Superior temporal gyrus (tissue), 1 donor: Measurements from ENCODE around the gene RP2.

ENCODE experiments used
- DNase-seq: peaks from one replicate; pipeline ENCODE4 v3.0.0-alpha.2; 2016; ENCODE audit errors: extremely low spot score

Gene RP2

DNA sequence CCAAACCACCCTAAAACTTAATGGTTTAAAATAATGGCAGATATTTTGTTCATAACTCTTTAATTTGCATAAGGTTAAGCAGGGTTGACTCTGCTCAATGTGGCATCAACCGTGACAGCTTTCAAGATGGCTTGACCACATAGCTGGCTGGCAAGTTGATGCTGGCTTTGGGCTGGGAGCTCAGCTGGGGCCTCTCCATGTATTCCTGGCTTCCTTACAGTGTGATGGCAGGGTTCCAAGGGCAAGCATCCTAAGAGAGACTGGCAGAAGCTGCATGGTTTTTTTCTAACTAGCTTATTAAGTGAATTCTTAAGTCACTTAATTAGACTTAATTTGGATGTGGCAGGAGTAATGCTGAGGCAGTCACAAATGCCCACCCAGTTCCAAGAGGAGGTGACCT, 4.5 kb downstream of the RP2 start:
- DNase-seq = peak; percentile 13

DNA sequence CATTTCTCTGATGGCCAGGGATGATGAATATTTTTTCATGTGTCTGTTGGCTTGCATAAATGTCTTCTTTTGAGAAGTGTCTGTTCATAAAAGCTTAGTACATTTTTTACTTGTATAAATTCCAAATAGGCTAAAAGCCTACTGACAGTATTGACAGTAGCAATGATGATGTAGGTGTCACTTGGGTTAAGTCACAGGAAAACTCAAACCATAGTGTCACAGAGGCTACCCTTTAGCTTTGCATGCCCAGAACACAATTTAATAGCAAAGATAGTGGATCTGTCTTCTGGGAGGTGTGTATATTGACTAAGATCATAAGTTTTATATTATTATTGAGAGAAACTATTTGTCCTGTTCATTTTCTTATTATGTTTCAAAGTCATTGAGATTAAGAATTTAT, 8.1 kb downstream of the RP2 start:
- no peak for DNase-seq

DNA sequence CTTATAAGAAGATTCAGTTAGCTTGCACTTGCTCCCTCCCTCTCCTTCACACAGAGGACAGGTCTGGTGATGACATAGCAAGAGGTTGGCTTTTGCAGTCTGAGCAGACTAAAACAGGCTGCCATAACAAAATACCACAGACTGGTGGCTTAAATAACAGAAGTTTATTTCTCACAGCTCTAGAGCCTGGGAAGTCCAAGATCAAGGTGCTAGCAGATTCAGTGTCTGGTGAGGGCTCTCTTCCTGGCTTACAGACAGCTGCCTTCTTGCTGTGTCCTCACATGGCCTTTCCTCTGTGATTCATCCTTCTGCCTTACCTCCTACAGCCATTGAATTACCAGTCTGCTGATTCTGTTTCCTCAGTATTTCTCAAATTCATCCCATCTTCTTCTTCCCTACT, 13.1 kb downstream of the RP2 start:
- DNase-seq = no peak

DNA sequence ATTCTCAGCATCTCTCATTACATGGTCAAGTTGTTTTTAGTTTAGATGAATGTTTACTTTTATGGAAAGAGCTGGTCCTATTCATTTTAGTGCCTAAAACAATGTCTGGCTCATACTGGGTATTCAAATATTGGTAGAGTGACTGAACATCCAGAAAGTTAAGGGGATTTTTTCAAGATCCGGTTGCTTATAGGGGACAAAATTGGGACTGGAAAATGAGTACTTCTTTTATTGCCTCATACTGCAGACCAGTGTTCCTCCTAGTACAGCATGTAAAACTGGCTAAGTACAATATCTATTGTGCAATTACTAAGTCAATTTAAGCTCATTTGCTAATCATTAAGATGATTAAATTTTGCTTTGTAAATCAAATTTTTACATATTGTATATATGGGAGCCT, 13.9 kb downstream of the RP2 start:
- DNase-seq = no peak

DNA sequence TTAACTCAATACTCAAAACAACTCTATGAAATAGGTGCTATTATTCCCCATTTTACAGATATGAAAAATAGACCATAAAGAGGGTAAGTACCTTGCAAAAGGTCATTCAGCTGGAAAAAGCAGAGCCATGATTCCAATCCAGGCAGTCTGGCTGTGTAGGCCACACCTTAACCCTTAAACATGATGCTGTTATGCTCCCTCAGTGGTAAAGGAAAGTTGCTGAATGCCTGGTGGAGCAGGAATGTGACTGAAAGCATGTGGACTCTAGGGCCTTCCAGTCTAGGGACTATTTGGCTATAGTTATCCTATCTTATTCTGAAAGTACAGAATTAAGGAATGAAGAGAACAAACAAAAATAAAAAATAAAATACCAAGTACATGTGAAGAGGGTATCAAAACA, 19.6 kb downstream of the RP2 start:
- DNase-seq = no peak

DNA sequence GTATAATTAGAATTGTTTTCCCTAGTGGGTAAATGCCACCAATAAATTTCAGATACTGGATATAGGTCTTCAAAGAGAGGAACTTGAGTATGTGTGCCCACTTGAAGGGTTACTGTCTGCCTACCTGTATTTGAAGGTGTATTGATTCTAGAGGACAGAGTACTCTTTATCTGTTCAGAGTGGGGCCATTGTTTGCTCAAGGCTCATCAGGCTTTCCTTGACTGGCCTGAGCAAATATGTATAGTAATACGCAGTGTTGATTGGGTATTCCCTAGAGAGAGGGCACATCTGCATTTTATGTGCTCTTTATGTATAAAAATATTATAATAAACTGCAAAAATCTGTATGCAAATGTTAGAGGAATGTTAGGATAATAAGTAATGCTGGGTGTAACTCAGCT, 23.7 kb downstream of the RP2 start:
- DNase-seq = no peak

DNA sequence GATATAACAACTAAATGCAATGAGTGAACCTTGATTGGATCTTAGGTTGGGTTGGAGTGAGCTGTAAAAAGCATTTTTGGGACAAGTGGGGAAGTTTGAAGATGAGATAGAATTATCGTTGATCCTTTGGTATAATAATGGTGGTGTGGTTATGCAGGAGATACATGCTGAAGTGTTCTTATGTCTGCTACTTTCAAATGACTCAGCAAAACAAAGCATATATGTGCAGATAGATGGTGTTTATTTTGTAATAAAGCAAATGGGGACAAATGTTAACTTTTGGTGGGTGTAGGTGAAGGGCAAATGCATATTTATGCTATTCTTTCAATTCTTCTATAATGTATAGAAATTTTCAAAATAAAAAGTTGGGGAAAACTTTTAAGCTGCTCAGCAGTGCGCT, 26.2 kb downstream of the RP2 start:
- no peak for DNase-seq

DNA sequence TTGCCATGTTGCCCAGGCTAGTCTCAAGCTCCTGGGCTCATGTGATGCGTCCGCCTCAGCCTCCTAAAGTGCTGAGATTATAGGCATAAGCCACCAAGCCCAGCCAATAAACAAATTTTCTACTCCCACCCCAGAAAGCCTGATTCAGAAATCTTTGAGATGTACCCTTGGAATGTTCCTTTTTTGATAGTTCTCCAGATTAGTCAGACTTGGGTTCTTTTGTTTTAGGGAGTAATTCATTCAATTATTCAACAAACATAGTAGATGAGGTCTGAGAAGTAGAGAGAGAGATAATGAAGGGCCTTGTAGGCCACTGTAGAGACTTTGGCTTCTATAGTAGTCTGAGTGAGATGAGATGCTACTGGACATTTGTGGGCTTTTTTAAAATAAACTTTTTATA, 27.8 kb downstream of the RP2 start:
- no peak for DNase-seq

DNA sequence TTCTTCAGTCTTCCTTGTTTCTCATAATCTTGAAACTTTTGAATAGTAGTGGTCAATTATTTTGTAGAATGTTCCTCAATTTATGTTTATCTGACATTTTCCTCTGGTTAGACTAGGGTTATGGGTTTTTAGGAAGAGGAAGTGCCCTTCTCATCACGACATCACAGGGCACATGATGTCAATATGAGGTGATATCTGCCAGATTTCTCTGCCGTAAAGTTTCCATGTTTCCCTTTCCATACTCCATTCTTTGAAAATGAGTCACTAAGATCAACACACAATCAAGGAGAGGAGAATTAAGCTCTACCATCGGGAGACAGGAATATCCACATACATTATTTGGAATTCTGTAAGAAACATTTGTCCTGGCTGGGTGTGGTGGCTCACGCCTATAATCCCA, 28.4 kb downstream of the RP2 start:
- DNase-seq = no peak

DNA sequence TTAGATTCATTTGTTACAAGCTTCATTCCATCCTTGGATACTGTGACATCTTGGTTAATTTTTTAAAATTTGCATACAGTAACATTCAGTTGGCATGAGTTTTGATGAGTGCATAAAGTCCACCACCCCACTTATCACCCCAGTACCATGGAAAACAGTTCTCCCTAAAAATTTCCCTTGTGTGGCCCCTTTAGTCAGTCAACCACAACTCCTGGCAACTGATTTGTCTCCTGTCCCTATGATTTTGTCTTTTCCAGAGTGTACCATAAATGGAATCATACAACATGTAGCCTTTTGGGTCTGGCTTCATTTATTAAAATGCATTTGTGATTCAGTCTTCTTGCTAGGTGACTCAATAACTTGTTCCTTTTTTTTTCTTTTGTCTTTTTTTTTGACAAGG, 29.9 kb downstream of the RP2 start:
- DNase-seq = no peak

DNA sequence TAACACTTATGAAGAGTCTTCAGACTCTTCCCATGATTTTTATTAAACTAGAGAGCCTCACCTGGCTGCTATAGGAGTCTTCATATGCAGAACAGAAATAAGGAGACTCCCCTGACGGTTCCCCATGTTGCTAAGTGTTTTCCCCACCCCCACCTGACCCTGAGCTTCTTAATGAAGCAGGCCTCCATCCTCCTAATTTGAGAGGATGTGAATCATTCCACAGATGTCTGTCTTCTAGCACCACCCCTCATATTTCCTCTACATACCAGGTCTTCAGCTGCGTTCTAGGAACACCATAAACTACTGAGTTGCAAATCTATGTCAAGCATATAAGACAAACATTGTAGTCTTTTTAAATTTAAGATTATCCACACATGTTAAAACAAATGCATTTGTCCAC, 36.9 kb downstream of the RP2 start:
- DNase-seq = no peak

DNA sequence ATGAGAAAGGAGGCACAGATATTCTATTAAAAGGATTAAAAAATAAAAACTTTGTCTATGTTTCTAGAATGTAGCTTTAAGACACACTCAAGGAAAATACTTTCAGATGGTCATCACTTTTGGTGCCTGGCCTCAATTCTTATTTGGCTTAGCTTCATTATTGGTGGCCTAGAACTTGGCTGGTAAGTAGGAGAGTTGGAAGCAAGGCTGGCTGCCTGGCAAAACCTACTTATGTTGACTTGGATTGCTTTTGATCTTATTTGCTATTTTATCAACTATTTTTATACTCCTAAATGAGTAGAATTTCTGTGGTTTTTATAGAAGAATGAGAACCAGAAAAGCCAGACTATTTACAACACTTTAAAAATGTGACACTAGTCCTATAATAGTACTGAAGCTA, 40.1 kb downstream of the RP2 start:
- peak; percentile 7 for DNase-seq

DNA sequence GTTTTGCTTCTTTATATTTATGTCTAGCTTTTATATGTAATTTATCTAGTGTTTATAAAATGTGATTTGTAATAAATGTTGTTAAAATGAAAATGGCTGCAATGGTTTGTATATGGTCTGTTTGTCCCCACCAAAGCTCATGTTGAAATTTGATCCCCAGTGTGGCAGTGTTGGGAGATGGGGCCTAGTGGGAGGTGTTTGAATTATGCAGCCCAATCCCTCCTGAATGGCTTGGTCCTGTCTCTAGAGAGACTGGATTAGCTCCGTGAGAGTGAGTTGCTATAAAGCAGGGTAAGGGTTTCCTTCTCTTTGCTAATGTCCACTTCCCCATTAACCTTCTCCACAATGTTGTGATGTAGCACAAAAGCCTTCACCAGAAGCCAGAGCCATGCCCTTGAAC, 45.4 kb downstream of the RP2 start:
- no peak for DNase-seq

DNA sequence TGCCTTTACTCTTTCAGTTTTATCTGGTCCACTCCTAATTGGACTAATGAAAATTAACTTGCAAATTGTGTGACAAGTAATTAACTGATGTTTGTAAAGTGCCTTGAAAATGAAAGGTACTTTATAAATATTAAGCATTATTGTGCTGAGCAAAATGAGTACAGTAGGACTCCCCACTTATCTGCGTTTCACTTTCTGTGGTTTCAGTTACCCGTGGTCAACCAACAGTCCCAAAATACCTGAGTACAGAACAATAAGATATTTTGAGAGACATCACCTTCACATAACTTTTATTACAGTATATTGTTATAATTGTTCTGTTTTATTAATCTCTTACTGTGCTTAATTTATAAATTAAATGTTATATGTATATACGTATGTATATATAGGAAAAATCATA, 48.0 kb downstream of the RP2 start:
- no peak for DNase-seq

DNA sequence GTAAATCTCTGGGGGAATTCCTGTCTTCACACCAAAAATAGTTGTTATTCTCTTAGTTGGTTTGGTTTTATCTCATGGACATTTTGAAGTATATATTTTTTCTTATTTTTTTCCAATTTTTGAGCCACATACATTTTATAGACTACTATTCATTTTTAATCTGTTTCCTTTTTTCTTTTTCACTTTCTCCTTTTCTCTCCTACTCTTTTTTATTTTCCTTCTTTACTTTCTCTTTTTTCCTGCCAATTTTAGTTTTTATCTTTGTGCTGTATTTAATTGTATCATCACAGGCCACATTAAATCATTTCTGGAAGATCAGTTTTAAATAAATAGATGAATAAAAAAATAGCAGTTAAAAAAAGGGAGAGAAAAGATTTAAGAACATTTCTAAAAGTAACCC, 61.4 kb downstream of the RP2 start:
- no peak for DNase-seq

DNA sequence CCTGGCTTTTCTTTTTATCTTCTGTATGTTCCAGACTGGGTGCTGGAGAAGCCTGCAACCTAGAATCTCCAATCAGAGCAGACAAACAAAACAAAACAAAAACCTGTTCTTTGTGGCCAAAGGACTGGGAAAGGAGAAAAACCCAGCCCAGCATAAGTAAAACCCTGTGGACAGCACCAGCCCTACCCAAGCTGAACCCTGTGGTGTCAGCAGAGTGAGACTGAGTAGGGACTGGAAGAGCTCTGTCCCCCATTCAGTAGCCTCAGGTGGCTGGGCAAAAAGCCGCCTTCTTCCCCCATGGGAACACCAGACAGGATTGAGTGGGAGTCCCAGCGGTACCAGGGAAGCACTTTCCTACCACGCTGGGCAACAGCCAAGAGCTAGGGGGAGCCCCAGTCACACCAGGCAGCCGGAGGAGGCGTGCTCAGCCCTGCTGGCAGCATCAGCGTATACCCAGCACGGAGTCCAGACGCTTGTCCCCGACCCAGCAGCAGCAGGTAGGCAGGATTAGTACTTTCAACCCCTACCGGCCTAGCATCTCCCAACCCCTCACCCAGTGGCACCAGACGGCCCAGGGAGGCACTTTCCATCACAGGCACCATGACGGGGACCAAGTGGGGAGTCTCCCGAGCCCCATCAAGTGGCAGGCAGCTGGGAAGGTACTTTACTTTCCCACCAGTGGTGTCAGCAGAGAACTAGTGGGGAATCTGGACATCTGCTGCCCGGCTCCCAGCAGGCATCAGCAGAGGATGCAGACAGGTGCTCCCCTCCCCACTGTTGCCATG, 66.8 kb downstream of the RP2 start:
- peak; percentile 87 for DNase-seq

DNA sequence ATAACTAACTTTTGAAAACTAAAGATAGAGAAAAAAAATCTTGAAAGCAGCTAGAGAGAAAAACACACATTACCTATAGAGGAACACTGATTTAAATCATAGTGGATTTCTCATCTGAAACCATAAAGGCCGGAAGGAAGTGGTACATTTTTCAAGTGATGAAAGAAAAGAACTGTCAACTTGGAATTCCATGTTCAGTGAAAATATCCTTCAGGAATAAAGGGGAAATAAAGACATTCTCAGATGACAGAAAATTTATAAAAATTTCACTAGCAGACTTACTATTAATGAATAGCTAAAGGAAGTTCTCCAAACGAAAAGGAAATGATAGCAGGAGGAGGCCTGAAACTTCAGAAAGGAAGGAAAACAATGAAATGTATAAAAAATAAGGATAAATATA, 67.8 kb downstream of the RP2 start:
- DNase-seq = no peak

DNA sequence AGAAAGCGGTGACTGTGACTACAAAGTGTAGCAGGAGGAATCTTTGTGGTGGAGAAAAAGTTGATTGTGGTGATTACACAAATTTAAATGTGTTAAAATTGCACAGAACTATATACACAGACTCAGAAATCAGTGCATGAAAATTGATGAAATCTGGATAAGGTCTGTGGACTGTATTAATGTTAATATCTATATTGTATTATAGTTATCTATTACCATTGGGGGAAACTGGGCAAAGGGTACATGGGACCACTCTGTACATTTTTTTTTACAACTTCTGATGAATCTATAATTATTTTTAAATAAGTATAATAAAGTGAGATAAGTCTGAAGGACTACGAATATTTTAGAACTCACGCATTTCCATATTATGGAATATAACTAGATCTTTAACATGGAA, 73.6 kb downstream of the RP2 start:
- no peak for DNase-seq

DNA sequence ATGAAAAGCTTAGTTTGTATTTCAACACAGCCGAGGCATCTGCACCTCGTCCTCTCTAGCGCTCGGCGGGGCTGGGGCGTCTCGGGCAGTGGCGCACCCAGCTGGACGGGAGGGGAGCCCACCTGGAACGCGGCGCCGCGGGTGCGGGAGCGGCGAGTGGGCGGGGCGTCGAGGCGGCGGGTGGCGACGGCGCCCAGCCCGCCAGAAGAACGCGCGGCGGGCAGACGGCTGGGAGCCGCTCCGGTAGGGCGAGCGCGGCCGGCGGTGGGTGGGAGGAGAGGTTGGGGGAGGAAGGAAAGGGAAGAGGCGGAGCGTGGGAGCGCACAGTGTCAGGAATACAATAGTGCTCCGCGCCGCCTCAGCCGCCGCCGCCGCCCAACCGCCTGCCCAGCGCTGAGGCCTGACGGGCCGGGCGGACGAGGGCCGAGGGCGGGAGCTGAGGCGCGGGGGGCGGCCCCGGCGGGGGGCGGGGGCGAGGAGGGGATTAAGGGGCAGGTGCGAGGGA, 75.3 kb downstream of the RP2 start, which contains the start of gene JADE3:
TSS of gene JADE3 (plus strand) at position 324 of the 505 bp plus-strand sequence. CDS start 72,474 bp downstream, outside the sequence.
- DNase-seq = peak; percentile 19

DNA sequence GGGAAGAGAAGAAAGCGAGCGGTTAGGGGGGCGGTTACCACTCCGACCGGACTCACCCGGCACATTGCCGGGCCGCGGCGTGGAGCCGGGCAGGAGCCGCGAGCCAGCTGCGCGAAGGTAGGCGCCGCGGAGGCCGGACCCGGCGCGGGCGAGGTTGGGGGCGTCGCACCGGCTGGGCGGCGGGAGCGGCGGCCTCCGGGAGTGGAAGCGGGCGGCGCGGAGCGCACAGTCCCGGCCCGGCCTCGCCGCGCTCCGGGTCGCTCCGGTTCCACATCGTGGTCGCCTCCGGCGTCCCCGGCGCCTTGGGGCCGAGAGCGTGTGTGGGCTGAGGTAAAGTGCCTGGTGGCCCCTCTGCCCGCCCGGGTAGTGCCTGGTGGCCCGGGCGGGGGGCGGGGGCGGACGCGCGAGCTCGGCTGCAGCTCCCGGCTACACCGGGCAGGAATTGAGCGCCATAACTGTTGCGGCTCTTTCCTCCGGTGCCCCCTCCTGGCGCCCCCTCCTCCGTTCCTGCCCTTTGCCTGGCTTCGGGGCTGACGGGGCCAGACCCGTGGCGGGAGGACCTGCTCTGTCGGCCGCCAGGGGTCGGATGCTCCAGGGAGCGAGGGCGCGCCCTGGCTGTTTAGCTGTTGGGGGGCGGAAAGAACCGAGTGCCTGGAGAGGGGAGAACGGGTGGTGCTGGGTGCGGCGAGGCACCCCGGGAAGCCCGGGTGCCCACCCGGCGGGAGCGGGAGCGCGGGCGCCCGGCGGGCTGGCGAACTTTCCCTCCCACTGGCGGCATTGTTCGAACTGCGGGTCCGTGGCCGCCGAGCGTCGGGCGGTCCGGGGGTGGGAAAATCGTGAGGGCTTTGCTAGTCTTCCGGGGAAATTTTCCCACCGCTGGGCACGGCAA, 76.0 kb downstream of the RP2 start:
- DNase-seq = no peak

DNA sequence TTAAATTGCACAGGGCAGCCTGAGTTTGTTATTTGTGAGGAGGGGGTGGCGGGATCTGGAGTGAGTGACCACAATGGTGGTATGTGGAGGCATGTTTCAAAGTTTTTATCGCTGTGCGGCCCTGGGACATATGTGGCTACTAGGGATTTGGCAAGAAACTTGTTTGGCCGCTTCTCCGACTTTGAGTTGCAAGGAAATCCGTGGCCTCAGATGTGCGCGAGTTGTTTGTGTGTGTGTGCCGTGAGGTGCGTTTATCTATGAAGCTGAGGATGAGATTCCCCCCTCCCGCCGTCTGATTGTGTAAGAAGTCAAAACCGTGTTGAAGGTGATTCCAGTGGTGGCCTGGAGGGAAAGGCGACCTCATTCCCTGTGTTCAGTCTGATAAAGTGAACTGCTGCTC, 76.8 kb downstream of the RP2 start:
- no peak for DNase-seq

DNA sequence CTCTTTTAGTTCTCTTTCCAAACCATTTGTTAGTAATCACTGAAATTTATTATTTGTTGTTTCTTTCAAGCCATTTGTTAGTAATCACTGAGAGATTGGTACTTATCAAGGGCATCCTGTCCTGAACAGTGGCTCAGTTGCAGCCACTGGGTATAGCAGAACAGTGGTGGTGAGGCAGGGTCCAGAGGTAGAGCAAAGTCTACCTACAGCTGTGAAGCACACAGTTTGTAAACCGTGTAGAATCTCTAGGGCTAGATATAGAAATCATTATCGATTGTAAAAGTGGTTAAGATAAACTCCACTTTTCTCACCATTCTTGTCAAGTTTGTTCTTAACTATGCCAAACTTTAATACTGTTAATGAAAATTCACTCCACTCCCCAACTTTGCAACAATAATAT, 79.4 kb downstream of the RP2 start:
- DNase-seq = no peak

DNA sequence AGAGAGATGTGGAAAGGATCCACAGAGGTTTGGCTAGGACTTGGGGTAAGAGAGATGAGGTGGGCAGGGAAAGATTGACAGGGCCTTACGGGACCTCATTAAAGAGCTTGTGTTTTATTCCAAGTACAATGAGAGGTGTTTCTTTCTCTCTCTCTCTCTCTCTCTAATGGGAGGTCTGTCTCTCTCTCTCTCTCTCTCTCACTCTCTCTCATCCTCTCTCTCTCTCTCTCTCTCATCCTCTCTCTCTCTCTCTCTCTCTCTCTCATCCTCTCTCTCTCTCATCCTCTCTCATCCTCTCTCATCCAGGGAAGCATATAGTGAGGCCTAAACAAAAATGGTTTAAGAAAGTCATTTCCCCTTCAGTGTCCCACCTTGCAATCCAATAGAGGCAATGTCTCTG, 80.8 kb downstream of the RP2 start:
- DNase-seq = no peak
